ENCODE measurements around the gene DHRS3. TPM values are rescaled to one million over a fixed set of nuclear protein-coding genes. Genes with fewer than 3 reads are reported as not detected.

Gene DHRS3
- total and polyA plus RNA-seq, 12 donors = 39.9 to 93.5 (median 63.7) TPM

DNA sequence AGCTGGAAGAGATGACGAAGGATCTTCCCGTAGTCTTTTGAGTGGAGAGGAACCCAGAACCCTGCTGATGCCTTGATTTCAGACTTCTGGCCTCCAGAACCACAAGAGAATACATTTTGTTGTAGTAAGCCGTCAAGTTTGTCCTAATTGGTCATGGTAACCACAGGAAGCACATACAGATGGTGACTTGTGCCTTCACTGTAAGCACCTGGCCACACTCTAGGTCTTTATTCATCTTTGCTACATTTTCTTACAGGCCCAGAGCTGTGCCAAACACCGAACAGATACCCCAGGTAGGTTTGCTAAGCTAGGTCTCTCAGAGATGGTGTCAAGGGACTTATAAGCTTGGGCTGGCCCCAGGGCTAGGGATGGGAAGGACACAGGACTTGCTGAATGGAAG lies 4.8 kb downstream of the DHRS3 start:
- H3K4me1 ChIP-seq = peaks cover 7 to 71% (median 42%) of the 10 kb centered on the region in 9 donors
- ATAC-seq (no peak), DNase-seq (no peak)
- no peak overlapping the region for H3K4me3 ChIP-seq
- peak overlapping the region in 4 of 10 donors; percentile 95 to 97 (median 96) for H3K27ac ChIP-seq
- no peak for TF ChIP-seq CTCF (IDR thresholded peaks at IDR 0.05)
- H3K9me3 ChIP-seq = no peaks in the 10 kb centered on the region
- H3K27me3 ChIP-seq = peaks cover 0 to 9% (median 0%) of the 10 kb centered on the region in 7 donors
- peaks cover 0 to 47% (median 16%) of the 10 kb centered on the region in 9 donors for H3K36me3 ChIP-seq
- intact Hi-C loops (cut with DNase I) = loop anchor here in 4 of 10 donors (10.0 kb wide), 2 partner anchors 138 to 268 kb away; no protein-coding TSS in a partner anchor
- WGBS, 2 donors = 84 to 91% methylated on average over 4 of the region's 4 CpGs

DNA sequence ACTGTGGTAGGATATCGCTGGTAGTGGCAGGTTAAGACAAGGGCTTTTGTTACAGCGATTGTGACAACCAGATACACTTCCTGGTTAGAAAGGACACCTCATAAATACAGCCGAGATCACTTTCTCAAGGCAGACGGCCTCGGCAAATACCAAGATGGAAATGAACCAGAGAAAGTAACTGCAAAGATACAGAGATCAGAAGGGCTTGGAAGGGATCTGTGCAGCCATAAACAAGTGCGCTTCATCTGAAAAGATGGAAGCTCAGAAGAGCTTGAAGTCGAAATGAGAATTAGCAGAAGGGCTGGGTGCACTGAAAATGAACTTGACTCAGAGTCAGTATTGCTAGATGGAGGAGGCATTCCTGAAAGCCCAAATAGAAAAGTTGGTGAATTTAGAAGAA lies 7.1 kb downstream of the DHRS3 start:
- Histone ChIP-seq H3K27ac (no peak overlapping the region), H3K27me3 (no peaks in the 10 kb centered on the region), H3K9me3 (peaks cover 0 to 9% (median 0%) of the 10 kb centered on the region in 11 donors), H3K4me3 (no peak overlapping the region), H3K36me3 (peaks cover 0 to 60% (median 16%) of the 10 kb centered on the region in 9 donors), H3K4me1 (peaks cover 7 to 62% (median 37%) of the 10 kb centered on the region in 9 donors)
- no peak for TF ChIP-seq CTCF (IDR thresholded peaks at IDR 0.05)
- intact Hi-C loops (cut with DNase I) = loop anchor here in 4 of 10 donors (10.0 kb wide), 2 partner anchors 136 to 266 kb away; no protein-coding TSS in a partner anchor
- DNase-seq = no peak
- 86 to 90% methylated on average over 7 of the region's 7 CpGs for WGBS, 2 donors
- no peak for ATAC-seq

- Histone ChIP-seq H3K4me3 (no peak overlapping the region), H3K4me1 (peaks cover 7 to 59% (median 33%) of the 10 kb centered on the region in 9 donors), H3K9me3 (peaks cover 0 to 9% (median 0%) of the 10 kb centered on the region in 11 donors), H3K27me3 (no peaks in the 10 kb centered on the region), H3K36me3 (peaks cover 0 to 60% (median 16%) of the 10 kb centered on the region in 9 donors), H3K27ac (no peak overlapping the region)
- TF ChIP-seq CTCF (IDR thresholded peaks at IDR 0.05) = no peak
- intact Hi-C loops (cut with DNase I) = loop anchor here in 4 of 10 donors (10.0 kb wide), 2 partner anchors 136 to 266 kb away; no protein-coding TSS in a partner anchor
- DNase-seq (no peak), ATAC-seq (no peak)
- WGBS, 2 donors = 90 to 92% methylated on average over 7 of the region's 7 CpGs
These were observed 7.6 kb downstream of the DHRS3 start for GRCh38 chr1:12610305-12610935.

GRCh38 chr1:12609469-12610003 lies 8.5 kb downstream of the DHRS3 start:
- DNase-seq (no peak), ATAC-seq (no peak)
- Histone ChIP-seq H3K27ac (peak overlapping the region in 4 of 10 donors; percentile 30 to 52 (median 38)), H3K27me3 (no peaks in the 10 kb centered on the region), H3K4me3 (no peak overlapping the region), H3K9me3 (peaks cover 0 to 9% (median 0%) of the 10 kb centered on the region in 11 donors), H3K36me3 (peaks cover 0 to 60% (median 16%) of the 10 kb centered on the region in 9 donors), H3K4me1 (peaks cover 10 to 57% (median 33%) of the 10 kb centered on the region in 9 donors)
- 74 to 81% methylated on average over 5 of the region's 5 CpGs for WGBS, 2 donors
- no peak for TF ChIP-seq CTCF (IDR thresholded peaks at IDR 0.05)
- intact Hi-C loops (cut with DNase I) = loop anchor here in 4 of 10 donors (10.0 kb wide), 2 partner anchors 135 to 265 kb away; no protein-coding TSS in a partner anchor
